Measurements from ENCODE around the gene ARHGEF19.

- TF ChIP-seq EZH2 (IDR thresholded peaks at IDR 0.05; ENCODE audit: low read length, unreplicated experiment) (no peak), CTCF (conservative IDR thresholded peaks at IDR 0.05; ENCODE audit: low read depth, low read length) (no peak), EZH2phosphoT487 (IDR thresholded peaks at IDR 0.05; ENCODE audit: borderline replicate concordance, low read length) (no peak)
Observed at GRCh38 chr1:16235347-16235746, 22.9 kb upstream of the ARHGEF19 start.
